ENCODE data around the gene C11orf42. TPM values are rescaled to one million over a fixed set of nuclear protein-coding genes. Genes with fewer than 3 reads are reported as not detected.

Gene C11orf42
- total and polyA plus RNA-seq, 4 donors: not detected

DNA sequence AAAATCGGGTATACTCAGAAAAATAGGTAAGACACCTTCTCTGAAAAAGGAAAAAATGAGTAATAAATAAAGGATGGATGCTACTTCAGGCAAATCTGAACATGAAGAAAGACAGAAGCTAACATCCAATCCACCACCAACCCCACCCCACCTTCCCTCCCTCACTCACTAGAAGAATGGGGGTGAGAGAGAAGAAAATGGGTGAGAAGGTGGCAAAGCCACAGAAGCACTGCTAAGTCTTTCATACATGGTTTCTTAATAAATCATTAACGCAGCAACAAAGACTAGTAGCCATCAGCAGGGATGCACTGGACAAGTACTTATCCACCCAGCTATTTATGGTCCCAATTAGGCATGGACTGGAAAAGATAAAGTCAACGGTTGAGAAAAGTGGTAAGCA is 23.2 kb downstream of the C11orf42 start:
- no peak overlapping the region for H3K9ac ChIP-seq (ENCODE audit: insufficient read depth in 1 of 2, low read length in 2 of 2)
- 76 to 82% methylated on average over 3 of the region's 3 CpGs for WGBS, 2 donors
- peaks cover 1 to 25% (median 4%) of the 10 kb centered on the region in 5 donors for H3K4me1 ChIP-seq (ENCODE audit: control insufficient read depth in 5 of 5, insufficient read depth in 5 of 5, low read length in 5 of 5)
- H3K4me3 ChIP-seq: no peak overlapping the region
- no peak overlapping the region for H3K27ac ChIP-seq (ENCODE audit: low read depth in 1 of 2, low read length in 1 of 2)
- peaks cover 3 to 10% (median 6%) of the 10 kb centered on the region in 4 donors for H3K36me3 ChIP-seq (ENCODE audit: control insufficient read depth in 4 of 4, insufficient read depth in 4 of 4, low read length in 4 of 4)
- H3K9me3 ChIP-seq (ENCODE audit: control insufficient read depth in 4 of 4, insufficient read depth in 3 of 4, low read length in 3 of 4): no peaks in the 10 kb centered on the region
- no peaks in the 10 kb centered on the region for H3K27me3 ChIP-seq (ENCODE audit: control insufficient read depth in 3 of 3, insufficient read depth in 3 of 3, low read length in 2 of 3)
- DNase-seq: no peak
- TF ChIP-seq, protein P1, sequence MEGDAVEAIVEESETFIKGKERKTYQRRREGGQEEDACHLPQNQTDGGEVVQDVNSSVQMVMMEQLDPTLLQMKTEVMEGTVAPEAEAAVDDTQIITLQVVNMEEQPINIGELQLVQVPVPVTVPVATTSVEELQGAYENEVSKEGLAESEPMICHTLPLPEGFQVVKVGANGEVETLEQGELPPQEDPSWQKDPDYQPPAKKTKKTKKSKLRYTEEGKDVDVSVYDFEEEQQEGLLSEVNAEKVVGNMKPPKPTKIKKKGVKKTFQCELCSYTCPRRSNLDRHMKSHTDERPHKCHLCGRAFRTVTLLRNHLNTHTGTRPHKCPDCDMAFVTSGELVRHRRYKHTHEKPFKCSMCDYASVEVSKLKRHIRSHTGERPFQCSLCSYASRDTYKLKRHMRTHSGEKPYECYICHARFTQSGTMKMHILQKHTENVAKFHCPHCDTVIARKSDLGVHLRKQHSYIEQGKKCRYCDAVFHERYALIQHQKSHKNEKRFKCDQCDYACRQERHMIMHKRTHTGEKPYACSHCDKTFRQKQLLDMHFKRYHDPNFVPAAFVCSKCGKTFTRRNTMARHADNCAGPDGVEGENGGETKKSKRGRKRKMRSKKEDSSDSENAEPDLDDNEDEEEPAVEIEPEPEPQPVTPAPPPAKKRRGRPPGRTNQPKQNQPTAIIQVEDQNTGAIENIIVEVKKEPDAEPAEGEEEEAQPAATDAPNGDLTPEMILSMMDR (IDR thresholded peaks at IDR 0.05; ENCODE audit: control extremely low read depth, extremely low read depth): no peak
- no peak for ATAC-seq (ENCODE audit: insufficient read depth, low FRiP score)

GRCh38 chr11:6229911-6230310 is 24.6 kb downstream of the C11orf42 start:
- ATAC-seq (ENCODE audit: insufficient read depth, low FRiP score): no peak
- no peak for DNase-seq
- Histone ChIP-seq H3K36me3 (ENCODE audit: control insufficient read depth in 4 of 4, insufficient read depth in 4 of 4, low read length in 4 of 4) (no peaks in the 10 kb centered on the region), H3K9ac (ENCODE audit: insufficient read depth in 1 of 2, low read length in 2 of 2) (no peak overlapping the region), H3K9me3 (ENCODE audit: control insufficient read depth in 4 of 4, insufficient read depth in 3 of 4, low read length in 3 of 4) (no peaks in the 10 kb centered on the region), H3K4me1 (ENCODE audit: control insufficient read depth in 5 of 5, insufficient read depth in 5 of 5, low read length in 5 of 5) (peaks cover 0 to 27% (median 6%) of the 10 kb centered on the region in 5 donors), H3K27me3 (ENCODE audit: control insufficient read depth in 3 of 3, insufficient read depth in 3 of 3, low read length in 2 of 3) (no peaks in the 10 kb centered on the region), H3K4me3 (no peak overlapping the region), H3K27ac (ENCODE audit: low read depth in 1 of 2, low read length in 1 of 2) (no peak overlapping the region)
- 25 to 40% methylated on average over 2 of the region's 2 CpGs for WGBS, 2 donors
- TF ChIP-seq, protein P1 (IDR thresholded peaks at IDR 0.05; ENCODE audit: control extremely low read depth, extremely low read depth): no peak

- Histone ChIP-seq H3K36me3 (ENCODE audit: control insufficient read depth in 4 of 4, insufficient read depth in 4 of 4, low read length in 4 of 4) (no peaks in the 10 kb centered on the region), H3K4me1 (ENCODE audit: control insufficient read depth in 5 of 5, insufficient read depth in 5 of 5, low read length in 5 of 5) (peaks cover 0 to 15% (median 6%) of the 10 kb centered on the region in 5 donors), H3K9me3 (ENCODE audit: control insufficient read depth in 4 of 4, insufficient read depth in 3 of 4, low read length in 3 of 4) (no peaks in the 10 kb centered on the region), H3K27ac (ENCODE audit: low read depth in 1 of 2, low read length in 1 of 2) (no peak overlapping the region), H3K9ac (ENCODE audit: insufficient read depth in 1 of 2, low read length in 2 of 2) (no peak overlapping the region), H3K27me3 (ENCODE audit: control insufficient read depth in 3 of 3, insufficient read depth in 3 of 3, low read length in 2 of 3) (no peaks in the 10 kb centered on the region), H3K4me3 (no peak overlapping the region)
- ATAC-seq (ENCODE audit: insufficient read depth, low FRiP score): no peak
- no peak for DNase-seq
- TF ChIP-seq, protein P1 (IDR thresholded peaks at IDR 0.05; ENCODE audit: control extremely low read depth, extremely low read depth): no peak
Measured at GRCh38 chr11:6232899-6233298, 27.5 kb downstream of the C11orf42 start.

- DNase-seq (no peak), ATAC-seq (ENCODE audit: insufficient read depth, low FRiP score) (no peak)
- Histone ChIP-seq H3K36me3 (ENCODE audit: control insufficient read depth in 4 of 4, insufficient read depth in 4 of 4, low read length in 4 of 4) (no peaks in the 10 kb centered on the region), H3K4me3 (peak overlapping the region; percentile 81), H3K9me3 (ENCODE audit: control insufficient read depth in 4 of 4, insufficient read depth in 3 of 4, low read length in 3 of 4) (no peaks in the 10 kb centered on the region), H3K27ac (ENCODE audit: low read depth in 1 of 2, low read length in 1 of 2) (peak overlapping the region; percentile 57 to 86), H3K27me3 (ENCODE audit: control insufficient read depth in 3 of 3, insufficient read depth in 3 of 3, low read length in 2 of 3) (no peaks in the 10 kb centered on the region), H3K9ac (ENCODE audit: insufficient read depth in 1 of 2, low read length in 2 of 2) (peak overlapping the region; percentile 52 to 80), H3K4me1 (ENCODE audit: control insufficient read depth in 5 of 5, insufficient read depth in 5 of 5, low read length in 5 of 5) (peaks cover 0 to 12% (median 6%) of the 10 kb centered on the region in 5 donors)
- 2% methylated on average over 10 of the region's 10 CpGs for WGBS, 2 donors
- TF ChIP-seq, protein P1 (IDR thresholded peaks at IDR 0.05; ENCODE audit: control extremely low read depth, extremely low read depth): no peak
Measured at GRCh38 chr11:6233984-6234386, 28.6 kb downstream of the C11orf42 start.

Measured in lung (tissue), 12 donors.